Left forelimb (tissue), 1 donor: ENCODE data around the gene TMEM62.
"Not testable (repeated sequence)": the region's sequence is repeated elsewhere in the genome, so short reads cannot be mapped to it uniquely, and the experiment has no call there.

Source experiments
- DNase-seq: peaks from one replicate; pipeline ENCODE4 v3.0.0-alpha.2; 2018; ENCODE audit warnings: low spot score

The TMEM62 gene

DNA sequence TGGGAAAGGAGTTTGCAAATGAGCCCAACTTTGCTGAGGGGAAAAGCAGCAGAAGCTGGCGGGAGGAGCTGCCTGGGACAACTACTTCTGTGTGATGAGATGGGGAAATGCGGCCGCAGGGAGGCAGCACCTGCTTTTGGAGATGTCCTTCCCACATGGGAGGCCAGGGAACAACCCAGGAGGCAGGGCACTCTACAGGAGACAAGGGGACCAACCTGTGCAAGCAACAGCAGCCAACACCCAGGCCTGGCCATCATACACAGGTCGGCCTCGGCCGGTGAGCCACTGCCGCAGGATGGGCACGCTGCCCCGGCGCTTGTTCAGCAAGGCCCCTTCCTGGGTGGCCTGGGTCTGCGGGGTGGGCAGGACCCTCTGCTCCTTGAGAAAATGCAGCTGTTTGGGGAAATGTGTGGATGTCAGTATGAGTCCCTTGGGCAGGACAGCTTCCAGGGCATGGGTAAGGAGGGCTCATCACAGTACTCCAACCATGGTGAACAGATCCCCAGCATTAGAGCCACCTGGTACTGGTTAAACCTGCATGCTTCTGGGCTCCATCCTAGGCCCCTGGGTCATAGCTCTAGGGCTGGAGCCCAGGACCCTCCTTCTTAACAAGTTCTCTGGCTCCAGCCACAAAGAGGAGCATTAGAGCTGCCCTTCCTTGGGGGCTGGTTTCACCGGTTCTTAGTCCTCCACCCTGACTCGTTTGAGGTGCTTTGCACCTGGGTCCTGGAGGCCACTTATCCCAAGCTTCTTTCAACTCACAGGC, 75.9 kb downstream of the TMEM62 start:
- DNase-seq = no peak

DNA sequence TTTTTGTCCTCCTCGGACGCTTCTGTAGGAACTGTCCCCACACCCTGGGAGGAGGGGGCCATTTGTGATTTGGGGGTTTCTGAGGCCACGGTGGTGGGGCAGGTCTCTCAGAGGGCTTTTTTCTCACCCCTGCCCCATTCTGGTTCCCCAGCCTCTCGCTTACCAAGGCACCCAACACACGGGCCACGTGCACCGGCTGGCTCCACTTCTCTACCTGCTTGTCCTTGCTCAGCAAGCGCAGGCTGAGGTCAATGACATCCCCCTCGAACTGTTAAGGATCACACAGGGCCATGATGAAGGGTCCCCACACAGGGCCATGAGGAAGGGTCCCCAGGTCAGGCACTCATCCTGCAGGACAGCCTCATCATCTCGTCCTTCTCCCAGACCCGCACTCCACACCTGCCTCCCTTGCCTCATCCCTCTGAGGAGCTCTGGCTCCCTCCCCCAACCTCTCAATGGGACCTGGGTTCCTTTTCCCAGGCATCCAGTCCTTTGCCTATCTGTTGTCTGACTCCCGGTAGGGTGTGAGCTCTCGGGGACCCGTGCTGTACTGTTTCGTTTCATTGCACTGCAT, 76.9 kb downstream of the TMEM62 start:
- no peak for DNase-seq

DNA sequence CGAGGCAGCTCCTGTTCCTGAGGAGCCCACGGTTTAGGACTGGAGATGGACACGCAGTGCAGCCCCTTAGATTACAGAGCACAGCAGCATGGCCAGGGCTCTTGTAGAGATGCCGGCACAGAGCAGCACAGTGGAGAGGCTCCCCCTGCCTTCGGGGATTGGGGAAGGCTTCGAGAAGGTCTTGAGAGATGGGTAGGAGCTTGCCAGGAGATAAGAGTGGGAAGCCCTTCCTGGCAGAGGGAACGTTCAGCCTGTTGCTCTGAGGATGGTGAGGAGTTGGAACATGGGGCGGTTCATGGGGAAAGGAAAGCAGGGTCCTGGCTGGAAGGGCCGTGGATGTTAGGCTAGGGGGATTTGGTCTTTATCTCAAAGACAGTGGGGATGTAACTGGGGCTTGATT, 77.4 kb downstream of the TMEM62 start:
- no peak for DNase-seq

DNA sequence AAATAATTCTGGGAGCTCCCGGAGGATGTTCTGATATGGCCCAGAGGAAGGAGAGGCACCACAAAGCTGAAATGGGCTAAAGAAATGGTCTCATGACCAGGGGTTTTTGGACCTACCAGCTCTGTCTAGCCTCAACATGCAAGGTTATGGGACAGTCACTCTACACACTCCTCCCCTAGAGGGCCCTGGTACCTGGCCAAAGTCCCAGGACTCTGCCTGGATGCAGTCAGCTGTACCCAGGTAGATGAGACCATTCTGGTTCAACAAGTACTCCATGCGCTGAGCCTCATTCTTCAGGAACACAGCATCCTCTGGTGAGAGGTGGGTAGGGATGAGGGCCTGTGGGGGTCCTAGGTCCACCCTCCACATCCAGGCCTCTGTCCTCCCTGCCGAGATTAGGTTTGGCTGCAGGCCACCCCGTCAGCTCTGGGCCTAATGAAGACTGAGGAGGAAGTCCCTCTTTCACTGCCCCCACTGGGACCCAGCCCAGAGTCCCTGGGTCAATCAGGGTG, 77.9 kb downstream of the TMEM62 start:
- no peak for DNase-seq

DNA sequence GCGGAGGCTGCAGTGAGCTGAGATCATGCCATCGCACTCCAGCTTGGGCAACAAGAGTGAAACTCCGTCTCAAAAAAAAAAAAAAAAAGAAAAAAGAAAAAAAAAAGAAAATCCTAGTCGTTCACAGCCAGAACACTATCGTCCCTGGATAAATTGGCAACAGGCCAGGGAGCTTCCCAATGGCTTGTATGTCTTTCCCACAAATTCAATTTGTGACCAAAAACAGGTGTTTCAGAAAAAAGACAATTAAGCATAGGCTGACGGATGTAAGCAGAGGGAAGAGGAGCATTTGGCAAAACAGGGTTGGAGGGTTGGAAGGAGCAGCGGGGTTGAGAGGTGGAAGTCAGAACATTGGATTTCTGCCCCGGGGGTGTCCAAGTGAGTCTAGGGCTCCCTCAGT, 78.9 kb downstream of the TMEM62 start:
- no peak for DNase-seq

DNA sequence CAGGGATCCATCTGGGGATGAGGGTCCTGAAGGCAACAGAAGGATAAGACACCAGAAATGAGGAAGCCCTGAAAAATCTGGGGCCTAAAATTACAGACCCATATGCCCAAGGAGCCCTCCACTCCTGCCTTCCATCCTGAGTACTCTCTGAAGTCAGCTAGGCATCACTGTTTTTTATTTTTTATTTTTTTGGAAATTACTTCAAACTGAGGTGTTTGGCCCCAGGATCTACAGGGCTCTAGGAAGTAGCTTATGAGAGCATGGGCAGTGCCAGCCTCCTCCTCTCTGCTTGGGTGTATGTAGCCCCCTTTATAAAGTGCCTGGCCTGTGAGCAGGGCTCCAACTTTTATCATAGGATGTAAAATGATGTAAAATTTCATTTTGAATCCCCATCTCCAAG, 79.6 kb downstream of the TMEM62 start:
- no peak for DNase-seq

DNA sequence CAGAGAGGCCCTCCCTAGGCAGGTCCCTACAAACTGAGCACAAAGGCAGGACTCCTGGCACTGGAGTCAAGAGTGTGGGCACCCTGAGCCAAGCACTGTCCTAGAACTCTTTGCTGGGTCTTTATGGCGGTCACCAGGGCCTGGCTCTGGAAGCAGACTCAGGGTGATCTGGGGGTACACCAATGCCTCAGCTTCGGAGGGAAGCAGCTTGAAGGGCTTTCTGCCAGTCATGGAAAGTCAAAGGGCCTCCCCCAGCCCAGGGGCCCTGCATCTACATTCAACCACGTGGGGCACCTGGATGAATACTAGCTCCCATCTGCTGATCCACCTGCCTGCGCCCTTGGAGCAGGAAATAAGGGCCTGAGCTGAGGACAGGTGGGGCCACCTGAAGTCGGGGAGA, 80.1 kb downstream of the TMEM62 start:
- DNase-seq = no peak

DNA sequence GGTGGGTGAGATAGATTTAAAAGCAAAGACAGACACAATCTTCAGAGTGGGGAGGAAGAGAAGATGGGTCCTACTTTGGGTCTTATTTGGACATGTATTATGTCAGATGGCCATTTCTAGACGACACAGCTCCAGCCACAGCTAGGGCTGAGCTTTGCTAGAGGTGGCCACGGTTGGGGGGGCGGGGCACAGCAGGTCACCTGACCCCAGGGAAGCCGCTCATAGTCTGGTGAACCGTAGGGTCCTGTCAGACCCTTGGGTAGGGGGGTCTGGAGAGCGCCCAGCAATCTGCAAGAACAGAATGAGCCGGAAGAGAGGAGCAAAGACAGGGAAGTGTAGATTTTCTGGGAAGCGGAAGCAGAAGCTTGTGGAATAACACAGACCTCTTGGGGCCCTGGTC, 80.8 kb downstream of the TMEM62 start:
- peak; percentile 38 for DNase-seq

DNA sequence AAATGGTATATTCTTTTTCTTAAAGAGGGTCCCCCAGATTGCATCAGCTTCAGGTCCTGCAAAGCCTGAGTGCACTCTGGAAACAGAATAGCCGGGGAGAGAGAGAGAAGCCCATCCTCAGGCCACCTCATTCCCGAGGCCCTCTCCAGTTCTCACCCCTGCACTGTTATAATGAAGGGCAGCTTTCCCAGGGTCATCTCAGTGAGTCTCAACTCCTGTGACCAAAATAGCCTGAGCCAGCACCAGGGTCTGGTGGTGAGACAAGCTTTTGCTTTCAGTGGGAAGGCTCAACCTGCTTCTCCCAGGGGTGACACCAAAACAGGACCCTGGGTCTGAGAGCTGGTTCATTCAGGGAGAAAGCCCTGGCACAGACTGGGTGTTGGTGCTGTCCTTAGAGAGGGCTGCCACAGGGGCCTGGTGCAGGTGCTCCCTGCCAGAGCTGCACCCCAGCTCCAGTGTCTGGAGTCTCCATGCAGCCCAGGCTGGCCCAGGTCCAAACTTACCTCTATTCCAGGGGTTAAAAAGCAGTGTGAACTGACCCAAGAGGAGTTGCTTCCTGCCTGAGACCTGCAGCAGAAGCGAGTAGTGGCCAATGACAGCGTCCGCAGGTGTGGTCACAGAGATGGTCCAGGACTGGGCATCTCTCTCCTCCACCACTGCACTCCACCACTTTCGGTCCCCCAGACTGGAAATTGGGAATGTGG, 81.4 kb downstream of the TMEM62 start:
- DNase-seq = no peak

DNA sequence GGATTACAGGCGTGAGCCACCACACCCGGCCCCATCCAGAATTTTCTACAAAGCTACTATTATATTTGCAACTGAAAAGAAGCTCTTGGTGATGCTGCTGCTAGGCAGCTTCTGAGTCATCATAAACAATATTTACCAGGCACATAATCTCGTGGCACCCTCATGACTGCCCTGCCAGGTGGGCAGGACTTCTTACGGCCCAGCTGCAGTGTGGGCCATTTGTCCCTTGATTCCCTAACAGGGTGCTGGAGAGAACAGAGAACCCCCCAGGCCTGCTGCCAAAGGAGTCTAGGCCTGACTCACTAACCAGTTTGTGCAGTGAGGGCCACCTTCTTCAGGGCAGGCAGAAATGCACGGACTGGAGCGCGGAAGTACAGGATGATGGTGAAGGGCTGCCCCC, 82.6 kb downstream of the TMEM62 start:
- DNase-seq = peak; percentile 37

DNA sequence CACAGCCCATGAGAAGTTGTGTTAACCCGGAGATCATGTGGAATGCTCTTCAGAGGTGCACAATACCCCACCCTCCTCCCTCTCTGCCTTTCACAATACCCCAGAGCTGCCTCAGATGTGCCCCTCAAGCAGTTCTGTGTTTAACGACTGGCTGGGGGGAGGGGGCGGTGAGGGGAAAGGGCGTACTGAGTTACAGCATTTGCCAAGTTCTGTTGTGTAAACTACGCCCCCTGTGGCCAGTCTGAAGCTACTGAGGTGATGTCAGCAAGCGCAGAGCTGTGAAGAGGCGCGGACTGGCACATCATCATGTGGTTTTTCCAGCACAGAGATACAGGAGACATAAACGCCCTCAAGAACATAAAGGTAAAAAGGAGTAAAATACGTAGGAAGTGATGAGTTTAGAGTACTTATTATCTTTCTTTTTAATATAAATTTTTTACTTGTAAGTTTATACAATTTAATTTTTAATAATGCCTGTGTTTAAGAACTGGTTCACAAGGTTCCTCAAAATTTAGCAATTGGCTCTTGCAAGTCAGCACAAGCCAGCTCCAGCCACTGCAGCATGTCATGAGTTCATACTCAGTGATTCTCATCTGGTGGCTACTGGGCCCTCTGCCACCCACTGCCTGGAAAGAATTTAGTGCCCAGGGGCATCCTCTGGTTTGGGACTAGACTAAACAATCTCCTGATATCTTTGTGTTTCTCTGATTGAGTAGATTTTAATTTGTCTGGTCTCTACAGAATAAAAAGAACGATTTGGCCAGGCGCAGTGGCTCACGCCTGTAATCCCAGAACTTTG, 85.7 kb downstream of the TMEM62 start:
- DNase-seq = no peak

DNA sequence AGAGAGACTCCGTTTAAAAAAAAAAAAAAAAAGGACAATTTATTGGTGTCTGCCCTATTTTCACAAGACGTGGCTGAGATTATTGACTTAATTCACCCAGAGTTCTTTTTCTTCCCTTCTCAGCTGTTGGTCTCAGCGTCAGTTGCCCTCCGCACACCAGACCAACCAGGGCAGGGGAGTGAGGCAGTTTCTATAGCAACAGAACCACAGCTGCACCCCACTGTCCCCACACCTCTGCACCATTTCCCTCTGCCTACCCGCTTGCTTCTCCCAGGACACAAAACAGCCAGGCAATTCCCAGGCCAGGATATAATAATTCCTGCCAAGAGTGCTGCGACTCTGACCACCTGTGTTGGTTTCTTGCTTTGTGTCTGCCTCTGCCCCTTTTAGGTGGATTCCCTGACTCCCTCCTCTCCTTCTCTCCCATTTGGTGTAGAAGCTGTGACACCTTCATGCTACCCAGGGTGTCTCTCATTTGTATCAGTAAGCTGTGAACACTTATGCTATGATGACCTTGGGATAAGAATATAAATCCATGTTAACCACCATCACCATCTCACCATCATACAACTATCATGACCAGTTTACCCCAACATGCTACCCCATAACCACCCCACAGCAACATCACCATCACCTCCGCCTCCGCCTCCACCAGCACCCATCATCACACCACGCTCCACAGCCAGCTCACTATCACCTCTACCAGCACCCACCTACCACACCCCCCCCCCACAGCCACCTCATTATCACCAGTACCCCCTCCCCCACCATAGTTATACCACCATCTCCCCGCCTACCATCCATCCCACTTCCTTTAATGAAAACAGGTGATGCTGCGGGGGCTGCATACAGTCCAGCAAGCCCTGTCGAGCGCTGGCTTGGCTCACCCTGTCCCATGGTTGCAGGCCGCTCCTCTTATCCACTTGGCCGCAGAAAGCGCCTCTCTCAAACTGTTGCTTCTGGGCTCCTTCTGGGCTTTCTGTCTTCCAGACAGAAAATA, 86.8 kb downstream of the TMEM62 start:
- DNase-seq = no peak

DNA sequence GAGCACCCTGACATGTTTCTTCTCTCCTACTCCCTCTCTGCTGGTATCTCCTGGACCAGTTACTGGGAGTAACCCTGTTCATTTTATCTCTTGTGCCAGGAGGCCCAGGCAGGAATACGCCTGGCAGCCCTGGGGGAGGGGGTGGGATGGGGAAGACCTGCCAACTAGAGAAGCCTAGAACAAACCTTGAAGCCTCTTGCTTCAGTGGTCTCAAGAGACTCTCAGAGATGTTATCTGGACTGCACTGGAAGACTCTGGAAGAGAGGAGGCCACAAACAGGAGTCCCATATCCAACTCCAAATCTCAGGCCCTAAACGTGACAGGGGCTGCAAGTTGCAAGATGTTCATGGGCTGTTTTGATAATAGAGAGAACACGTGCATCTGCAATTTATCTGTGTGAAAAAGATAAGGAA, 87.6 kb downstream of the TMEM62 start, which contains the start of gene EPB42:
EPB42 (minus strand) TSS at position 28 of the 413 bp plus-strand sequence. CDS start 193 bp downstream, outside the sequence.
- DNase-seq = no peak

DNA sequence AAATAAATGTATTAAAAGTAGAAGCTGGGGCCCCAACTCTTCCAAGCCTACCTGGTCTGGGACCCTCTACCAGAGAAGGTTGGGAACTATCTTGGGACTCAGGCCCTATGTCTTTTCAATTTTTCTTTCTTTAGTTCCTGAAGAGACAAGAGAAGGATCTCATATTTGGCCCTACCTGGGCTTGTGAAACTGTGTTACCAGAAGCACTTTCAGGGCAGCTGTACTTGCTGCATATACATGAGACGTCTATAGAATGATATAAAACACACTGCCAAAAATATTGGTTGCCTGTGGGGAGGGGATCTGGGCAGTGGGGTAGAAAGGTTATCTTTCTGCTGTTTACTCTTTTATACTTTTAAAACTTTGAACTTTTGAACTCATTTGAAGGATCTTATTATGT, 88.0 kb downstream of the TMEM62 start:
- DNase-seq = no peak

DNA sequence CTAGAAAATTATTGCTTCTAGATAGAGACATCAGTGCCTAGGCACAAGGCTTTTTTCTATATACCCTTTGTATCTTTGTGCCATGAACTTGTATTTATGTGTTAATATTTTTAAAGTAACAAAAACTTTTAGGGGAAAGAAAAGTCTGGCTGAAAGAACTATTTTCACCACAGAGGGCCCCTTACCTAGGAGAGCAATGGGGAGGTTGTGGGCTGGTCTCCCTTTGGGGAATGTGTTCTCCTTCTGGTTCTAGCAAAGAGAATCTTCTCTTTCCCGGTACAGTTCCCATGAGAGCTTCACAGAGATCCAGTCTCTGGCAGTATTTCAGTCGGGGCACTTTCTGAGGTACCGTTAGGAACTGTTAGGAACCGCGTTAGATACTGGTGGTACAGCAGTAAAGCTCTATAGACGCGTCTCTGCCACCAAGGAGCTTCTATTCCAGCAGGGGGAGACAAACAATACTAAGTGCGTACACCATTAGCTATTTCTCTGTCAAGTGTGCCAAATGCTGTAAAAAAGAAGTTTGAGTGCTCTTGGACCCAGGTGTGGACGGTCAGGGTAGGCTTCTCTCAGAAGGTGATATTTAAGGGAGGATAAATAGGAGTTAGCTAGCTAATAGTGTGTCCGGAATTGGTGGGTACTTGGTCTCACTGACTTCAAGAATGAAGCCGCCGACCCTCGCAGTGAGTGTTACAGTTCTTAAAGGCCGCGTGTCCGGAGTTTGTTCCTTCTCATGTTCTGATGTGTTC, 92.0 kb downstream of the TMEM62 start:
- DNase-seq = no peak

DNA sequence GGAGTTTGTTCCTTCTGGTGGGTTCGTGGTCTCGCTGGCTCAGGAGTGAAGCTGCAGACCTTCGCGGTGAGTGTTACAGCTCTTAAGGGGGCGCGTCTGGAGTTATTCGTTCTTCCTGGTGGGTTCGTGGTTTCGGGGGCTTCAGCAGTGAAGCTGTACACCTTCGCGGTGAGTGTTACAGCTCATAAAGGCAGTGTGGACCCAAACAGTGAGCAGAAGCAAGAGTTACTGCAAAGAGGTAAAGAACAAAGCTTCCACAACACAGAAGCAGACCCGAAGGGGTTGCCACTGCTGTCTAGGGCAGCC, 92.5 kb downstream of the TMEM62 start:
- not testable (repeated sequence) for DNase-seq

DNA sequence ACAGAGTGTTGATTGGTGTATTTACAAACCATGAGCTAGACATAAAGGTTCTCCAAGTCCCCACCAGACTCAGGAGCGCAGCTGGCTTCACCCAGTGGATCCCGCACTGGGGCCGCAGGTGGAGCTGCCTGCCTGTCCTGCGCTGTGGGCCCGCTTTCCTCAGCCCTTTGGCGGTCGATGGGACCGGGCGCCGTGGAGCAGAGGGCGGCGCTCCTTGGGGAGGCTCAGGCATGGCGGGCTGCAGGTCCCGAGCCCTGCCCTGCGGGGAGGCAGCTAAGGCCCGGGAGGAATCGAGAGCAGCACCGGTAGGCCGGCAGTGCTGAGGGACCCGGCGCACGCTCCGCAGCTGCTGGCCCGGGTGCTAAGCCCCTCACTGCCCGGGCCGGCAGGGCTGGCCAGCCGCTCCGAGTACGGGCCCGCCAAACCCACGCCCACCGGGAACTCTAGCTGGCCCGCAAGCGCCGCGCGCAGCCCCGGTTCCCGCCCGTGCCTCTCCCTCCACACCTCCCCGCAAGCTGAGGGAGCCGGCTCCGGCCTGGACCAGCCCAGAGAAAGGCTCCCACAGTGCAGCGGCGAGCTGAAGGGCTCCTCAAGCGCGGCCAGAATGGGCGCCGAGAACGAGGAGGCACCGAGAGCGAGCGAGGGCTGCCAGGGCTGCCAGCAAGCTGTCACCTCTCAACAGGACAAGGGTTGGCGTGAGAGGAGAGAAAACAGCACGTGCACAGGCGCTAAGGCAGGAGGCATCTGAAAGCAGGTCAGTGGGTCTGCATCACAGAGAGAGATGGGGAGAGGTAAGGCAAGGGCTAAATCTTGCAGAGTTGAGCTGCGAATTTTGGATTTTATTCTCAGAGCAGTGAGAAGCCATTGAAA, 93.3 kb downstream of the TMEM62 start:
- no peak for DNase-seq

DNA sequence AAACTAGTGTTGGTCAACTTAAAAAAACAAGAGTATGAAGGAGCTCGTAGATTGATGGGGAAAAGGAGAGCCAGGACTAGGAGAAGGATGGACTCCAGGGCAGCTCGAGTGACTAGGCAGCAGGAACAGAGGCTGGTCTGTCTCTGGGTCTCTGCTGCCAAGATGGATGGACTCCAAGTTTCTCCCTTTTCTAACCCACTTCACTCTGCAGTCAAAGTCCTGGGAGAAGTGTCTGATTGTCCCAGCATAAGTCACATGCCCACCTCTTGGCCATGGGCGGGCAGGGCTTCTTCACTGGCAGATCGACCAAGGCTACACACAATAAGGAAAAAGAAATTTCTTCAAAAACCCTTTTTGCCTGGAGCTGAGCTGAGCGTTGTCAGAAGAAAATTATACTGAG, 96.6 kb downstream of the TMEM62 start:
- DNase-seq = no peak

DNA sequence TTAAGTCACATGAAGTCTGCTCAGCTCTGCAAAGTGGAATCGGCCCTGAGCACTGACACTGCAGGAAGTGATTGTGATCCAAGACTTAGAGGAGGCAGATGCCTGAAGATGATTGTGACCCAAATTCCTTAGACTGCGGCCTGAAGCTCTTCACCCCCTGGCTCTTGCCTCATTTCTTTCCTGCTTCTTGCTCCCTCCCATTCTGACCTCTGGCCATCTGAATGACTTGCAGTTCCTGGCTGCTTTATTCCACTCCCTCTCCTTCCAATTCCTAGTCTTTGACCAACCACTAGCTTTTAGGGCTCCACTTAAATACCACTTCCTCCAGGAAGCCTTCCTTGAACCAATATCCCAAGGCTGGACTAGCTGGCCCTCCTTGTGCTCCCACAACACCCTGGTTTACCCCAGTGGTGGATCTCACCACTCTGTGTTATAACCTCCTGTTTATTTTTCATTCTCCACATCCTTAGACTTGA, 97.3 kb downstream of the TMEM62 start:
- no peak for DNase-seq
